IMR-90 (cell line): Measurements from ENCODE around the gene FOXL3. TPM values are rescaled to one million over a fixed set of nuclear protein-coding genes. Genes with fewer than 3 reads are reported as not detected.

Source experiments
- ATAC-seq: fragments of 200-7000 bp; cut with Tn5 transposase; 2 replicates; pipeline ENCODE4 v1.9.1; 2020; ENCODE audit warnings: low read depth, mild to moderate bottlenecking, moderate library complexity
- BruUV-seq: library from RNA; stranded (reverse); fragments of 400-500 nt; replicated peaks from 2 replicates; lab custom pipeline; 2021; lab: Mats Ljungman, UMichigan
- CTCF ChIA-PET: fragments of 300-600 bp; formaldehyde crosslinking; extraction: SDS; loops from one replicate; lab custom pipeline; 2021; ENCODE audit warnings: antibody characterized with exemption; lab: Yijun Ruan, JAX
- POLR2A ChIA-PET: fragments of 300-600 bp; sonication (Branson Sonifier 250); formaldehyde crosslinking; loops from one replicate; lab custom pipeline; 2022; ENCODE audit warnings: antibody characterized with exemption; ENCODE audit not compliant: unreplicated experiment; lab: Charles Lee
- DNase-seq: peaks from one replicate; pipeline ENCODE4 v3.0.0; 2013
- H2AFZ ChIP-seq: replicated peaks from 2 replicates; pipeline ENCODE3; 2013; ENCODE audit warnings: low read length, mild to moderate bottlenecking; ENCODE audit not compliant: poor library complexity
- H2AK5ac ChIP-seq: 2 replicates; pipeline ENCODE4 v1.6.1; 2013; ENCODE audit warnings: low read depth, low read length, inconsistent platforms
- H2AK9ac ChIP-seq: replicated peaks from 2 replicates; pipeline ENCODE3; 2013; ENCODE audit warnings: mild to moderate bottlenecking, low read depth, low read length, moderate library complexity; ENCODE audit not compliant: poor library complexity
- H2BK120ac ChIP-seq: 2 replicates; pipeline ENCODE4 v1.6.1; 2013; ENCODE audit warnings: low read depth, low read length, inconsistent platforms
- H2BK15ac ChIP-seq: 3 replicates; pipeline ENCODE4 v1.6.1; 2013; ENCODE audit warnings: low read depth, low read length, inconsistent platforms
- H2BK20ac ChIP-seq: 2 replicates; pipeline ENCODE4 v1.6.1; 2013; ENCODE audit warnings: low read depth, mild to moderate bottlenecking, inconsistent platforms, low read length, moderate library complexity
- H2BK5ac ChIP-seq: 2 replicates; pipeline ENCODE4 v1.6.1; 2013; ENCODE audit warnings: mild to moderate bottlenecking, low read depth, low read length, inconsistent platforms; ENCODE audit not compliant: poor library complexity, severe bottlenecking
- H3K14ac ChIP-seq: replicated peaks from 2 replicates; pipeline ENCODE4 v1.6.1; 2013; ENCODE audit warnings: low read depth, low read length, inconsistent platforms
- H3K18ac ChIP-seq: 2 replicates; pipeline ENCODE4 v1.6.1; 2013; ENCODE audit warnings: low read depth, low read length, control low read depth
- H3K23ac ChIP-seq: 2 replicates; pipeline ENCODE4 v1.6.1; 2013; ENCODE audit warnings: low read depth, low read length, inconsistent platforms
- H3K27ac ChIP-seq: 2 replicates; pipeline ENCODE4 v1.5.1; 2013; ENCODE audit warnings: mild to moderate bottlenecking, control low read depth, low read length; ENCODE audit not compliant: insufficient read depth
- H3K27me3 ChIP-seq: 2 replicates; pipeline ENCODE4 v1.6.1; 2013; ENCODE audit warnings: low read length; ENCODE audit not compliant: control insufficient read depth, insufficient read depth
- H3K36me3 ChIP-seq: 2 replicates; pipeline ENCODE4 v1.6.1; 2013; ENCODE audit warnings: low read length, mixed read lengths; ENCODE audit not compliant: control insufficient read depth, insufficient read depth
- H3K4ac ChIP-seq: 2 replicates; pipeline ENCODE4 v1.6.1; 2013; ENCODE audit warnings: low read depth, low read length, inconsistent platforms
- H3K4me1 ChIP-seq: 2 replicates; pipeline ENCODE4 v1.6.1; 2013; ENCODE audit warnings: low read length, mixed read lengths; ENCODE audit not compliant: control insufficient read depth, insufficient read depth
- H3K4me2 ChIP-seq: 2 replicates; pipeline ENCODE4 v1.6.1; 2013; ENCODE audit warnings: low read depth, mild to moderate bottlenecking, control low read depth, low read length, moderate library complexity
- H3K4me3 ChIP-seq: 2 replicates; pipeline ENCODE4 v1.5.1; 2013; ENCODE audit warnings: low read depth, mild to moderate bottlenecking, control low read depth, low read length, moderate library complexity; ENCODE audit not compliant: insufficient read depth
- H3K56ac ChIP-seq: 2 replicates; pipeline ENCODE4 v1.6.1; 2013; ENCODE audit warnings: low read length, inconsistent platforms; ENCODE audit not compliant: insufficient read depth; ENCODE audit errors: extremely low read depth
- H3K79me1 ChIP-seq, 2 experiments: 2 replicates each; pipeline ENCODE4 v1.6.1; 2013; ENCODE audit warnings: low read length in 2 of 2, inconsistent platforms in 1 of 2, low read depth in 1 of 2
- H3K9ac ChIP-seq: 2 replicates; pipeline ENCODE4 v1.6.1; 2013; ENCODE audit warnings: low read depth, low read length, control low read depth
- H3K9me1 ChIP-seq: 2 replicates; pipeline ENCODE4 v1.6.1; 2013; ENCODE audit warnings: low read length, inconsistent platforms; ENCODE audit not compliant: insufficient read depth
- H3K9me3 ChIP-seq: 2 replicates; pipeline ENCODE4 v1.6.1; 2013; ENCODE audit warnings: low read length; ENCODE audit not compliant: control insufficient read depth, insufficient read depth
- H4K20me1 ChIP-seq: 2 replicates; pipeline ENCODE4 v1.6.1; 2013; ENCODE audit warnings: low read length, inconsistent platforms; ENCODE audit not compliant: insufficient read depth
- H4K5ac ChIP-seq: 2 replicates; pipeline ENCODE4 v1.6.1; 2013; ENCODE audit warnings: mild to moderate bottlenecking, low read depth, low read length, control low read depth
- H4K8ac ChIP-seq, 2 experiments: 2 replicates each; pipeline ENCODE4 v1.6.1; 2013; ENCODE audit warnings: low read depth in 2 of 2, low read length in 2 of 2, control low read depth in 1 of 2, inconsistent platforms in 1 of 2
- H4K91ac ChIP-seq: 2 replicates; pipeline ENCODE4 v1.6.1; 2013; ENCODE audit warnings: low read depth, low read length, inconsistent platforms; ENCODE audit not compliant: insufficient read depth
- CEBPB ChIP-seq: IDR thresholded peaks from 2 replicates; pipeline ENCODE4 v1.6.1; 2012; ENCODE audit warnings: low read depth, low read length, improper control_type of control experiment
- MAFK ChIP-seq: IDR thresholded peaks from 2 replicates; pipeline ENCODE4 v1.6.1; 2012; ENCODE audit warnings: low read depth, low read length, improper control_type of control experiment
- RAD21 ChIP-seq: IDR thresholded peaks from 2 replicates; pipeline ENCODE4 v1.6.1; 2012; ENCODE audit warnings: low read length, improper control_type of control experiment
- RFX5 ChIP-seq: IDR thresholded peaks from 2 replicates; pipeline ENCODE4 v1.8.0; 2012; ENCODE audit warnings: low read depth, mild to moderate bottlenecking, low read length, moderate library complexity
- WGBS, 2 experiments: methylation state at CpG; one replicate each; pipeline versions ENCODE4 v1.1.5 to v1.1.7; 2013; ENCODE audit warnings: missing lambda C conversion rate in 2 of 2; ENCODE audit not compliant: insufficient read length in 1 of 2; ENCODE audit errors: extremely low coverage in 2 of 2; 5-methylcytosine and 5-hydroxymethylcytosine counted together
- dilution Hi-C: fragments of 300-500 bp; cut with HindIII; formaldehyde crosslinking; loops from one replicate; pipeline ENCODE4 v1.14.3; 2018; ENCODE audit warnings: low sequenced_read_pairs; ENCODE audit not compliant: unreplicated experiment
- in situ Hi-C: fragments of 300-500 bp; cut with MboI; formaldehyde crosslinking; loops from 3 replicates; pipeline ENCODE4 v1.14.3; 2019; ENCODE audit warnings: low sequenced_read_pairs, inconsistent platforms, mixed read lengths
- intact Hi-C: fragments of 100-400 bp; cut with micrococcal nuclease; formaldehyde crosslinking; loops from 2 replicates; pipeline ENCODE4 v1.10.0; 2022
- polyA plus RNA-seq, 3 experiments: library from polyadenylated mRNA; depleted of rRNA; stranded (reverse); fragments of >200 nt; gene quantifications; 2 replicates each; pipeline ENCODE4 v1.2.3, GENCODE V29; 2012; ENCODE audit warnings: low replicate concordance in 1 of 3
- total RNA-seq: library from RNA; depleted of rRNA; stranded (reverse); fragments of >200 nt; gene quantifications from 2 replicates; pipeline ENCODE4 v1.2.3, GENCODE V29; 2012

The FOXL3 gene
- total and polyA plus RNA-seq, 2 of the 4 experiments (the other 2 are of a cell fraction), result not detected

DNA sequence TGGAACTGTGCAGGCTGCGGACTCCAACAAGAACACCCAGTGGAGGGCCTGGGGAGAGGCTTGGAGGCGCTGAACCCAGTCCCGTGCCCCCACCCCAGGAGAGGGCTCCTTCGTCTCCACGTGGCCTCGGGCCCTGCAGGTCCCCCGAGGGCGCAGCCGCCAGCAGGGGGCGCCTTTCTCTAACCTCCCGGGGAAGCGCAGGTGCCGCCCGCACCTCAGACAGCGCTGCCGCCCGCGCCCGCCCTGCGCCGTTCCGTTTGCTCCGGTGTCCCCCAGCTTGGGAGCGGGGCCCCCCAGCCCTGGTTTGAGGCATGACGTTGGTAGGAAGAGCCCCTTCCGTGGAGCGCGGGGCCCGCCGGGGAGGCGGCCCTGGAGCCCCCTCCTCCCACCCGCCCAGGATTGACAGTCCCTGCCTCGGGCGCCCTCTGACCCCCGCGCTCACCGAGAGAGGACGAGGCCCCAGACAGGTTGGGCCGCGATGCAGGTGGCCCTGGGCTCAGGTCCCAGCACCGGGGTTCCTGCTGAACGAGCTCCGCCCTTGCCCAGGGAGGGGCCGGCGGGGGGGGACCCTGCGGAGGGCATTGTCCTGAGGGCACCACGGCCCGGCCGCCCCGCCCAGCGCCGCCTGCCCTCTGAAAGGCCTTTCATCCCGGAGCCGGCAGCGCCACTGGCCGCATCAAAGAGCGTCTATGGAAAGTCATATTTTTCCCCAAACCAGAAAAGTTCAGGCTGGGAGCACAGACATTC, 42.8 kb downstream of the FOXL3 start (continued):
- TF ChIP-seq RFX5 (no peak), MAFK (no peak)

DNA sequence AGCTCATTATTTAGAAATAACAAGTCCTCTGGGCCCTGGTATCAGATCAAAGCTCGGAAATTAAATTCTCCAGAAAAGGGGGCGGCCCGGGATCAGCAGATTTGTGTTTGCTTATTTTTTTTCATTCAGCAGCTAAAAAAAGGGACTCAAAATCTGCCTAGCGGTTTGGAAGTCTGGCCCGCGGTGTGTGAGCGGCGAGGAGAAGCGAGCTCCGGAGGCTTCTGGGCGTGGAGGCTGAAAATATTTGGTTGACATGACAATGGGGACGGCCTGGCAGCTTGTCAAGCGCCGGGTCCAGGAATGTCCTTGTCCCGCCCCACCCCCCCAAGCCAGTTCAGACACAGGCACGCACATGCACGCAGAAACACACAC, 43.4 kb downstream of the FOXL3 start:
- no peak overlapping the region for H2AFZ ChIP-seq
- no peaks in the 10 kb centered on the region for H3K36me3 ChIP-seq
- no peak overlapping the region for H3K18ac ChIP-seq
- no peak overlapping the region for H4K91ac ChIP-seq
- H3K4ac ChIP-seq, result no peak overlapping the region
- no peak overlapping the region for H2BK5ac ChIP-seq
- dilution Hi-C loops (no loop called here), in situ Hi-C loops (no loop called here), intact Hi-C loops (loop anchor here (5.0 kb wide), 1 partner anchor 394 kb away; the partner anchor contains the start of genes DNAAF5 and PRKAR1B)
- no peak overlapping the region for H4K5ac ChIP-seq
- peaks cover 2% of the 10 kb centered on the region for H3K4me1 ChIP-seq
- H3K4me3 ChIP-seq, result no peak overlapping the region
- no peak overlapping the region for H3K23ac ChIP-seq
- H3K56ac ChIP-seq, result no peak overlapping the region
- no peaks in the 10 kb centered on the region for H3K79me1 ChIP-seq
- no peak overlapping the region for H3K9ac ChIP-seq
- WGBS, 2 experiments, result 0% methylated on average over 2 of the region's 17 CpGs; no CpG with 5 or more reads in 1 of the 2 experiments
- H2BK120ac ChIP-seq, result no peak overlapping the region
- H2AK9ac ChIP-seq, result no peak overlapping the region
- no peak for DNase-seq
- no peak overlapping the region for H2BK15ac ChIP-seq
- no peak for TF ChIP-seq CEBPB
- no peak for TF ChIP-seq RAD21
- no peaks in the 10 kb centered on the region for H3K9me1 ChIP-seq
- ChIA-PET CTCF (interaction anchor here (0.8 to 0.9 kb wide), 2 partner anchors 301 to 443 kb away, joined by 3 to 4 read pairs; no protein-coding TSS in a partner anchor), POLR2A (no interaction called here)
- ATAC-seq, result no peak; the same call in 1 of the 2 replicates
- no peak overlapping the region for H3K14ac ChIP-seq
- H3K27ac ChIP-seq, result no peak overlapping the region
- H2AK5ac ChIP-seq, result no peak overlapping the region
- peaks cover 28% of the 10 kb centered on the region for H3K27me3 ChIP-seq
- H2BK20ac ChIP-seq, result no peak overlapping the region
- H3K4me2 ChIP-seq, result no peak overlapping the region
- H3K9me3 ChIP-seq, result no peaks in the 10 kb centered on the region
- H4K20me1 ChIP-seq, result no peaks in the 10 kb centered on the region; the same call in 1 of the 2 replicates
- BruUV-seq, result no TSS peak
- H4K8ac ChIP-seq, result no peak overlapping the region
